ENCODE data around the gene GOLGA6L7. TPM values are rescaled to one million over a fixed set of nuclear protein-coding genes. Genes with fewer than 3 reads are reported as not detected.

The GOLGA6L7 gene
- total RNA-seq, 4 donors from 2014 or later, result not detected

DNA sequence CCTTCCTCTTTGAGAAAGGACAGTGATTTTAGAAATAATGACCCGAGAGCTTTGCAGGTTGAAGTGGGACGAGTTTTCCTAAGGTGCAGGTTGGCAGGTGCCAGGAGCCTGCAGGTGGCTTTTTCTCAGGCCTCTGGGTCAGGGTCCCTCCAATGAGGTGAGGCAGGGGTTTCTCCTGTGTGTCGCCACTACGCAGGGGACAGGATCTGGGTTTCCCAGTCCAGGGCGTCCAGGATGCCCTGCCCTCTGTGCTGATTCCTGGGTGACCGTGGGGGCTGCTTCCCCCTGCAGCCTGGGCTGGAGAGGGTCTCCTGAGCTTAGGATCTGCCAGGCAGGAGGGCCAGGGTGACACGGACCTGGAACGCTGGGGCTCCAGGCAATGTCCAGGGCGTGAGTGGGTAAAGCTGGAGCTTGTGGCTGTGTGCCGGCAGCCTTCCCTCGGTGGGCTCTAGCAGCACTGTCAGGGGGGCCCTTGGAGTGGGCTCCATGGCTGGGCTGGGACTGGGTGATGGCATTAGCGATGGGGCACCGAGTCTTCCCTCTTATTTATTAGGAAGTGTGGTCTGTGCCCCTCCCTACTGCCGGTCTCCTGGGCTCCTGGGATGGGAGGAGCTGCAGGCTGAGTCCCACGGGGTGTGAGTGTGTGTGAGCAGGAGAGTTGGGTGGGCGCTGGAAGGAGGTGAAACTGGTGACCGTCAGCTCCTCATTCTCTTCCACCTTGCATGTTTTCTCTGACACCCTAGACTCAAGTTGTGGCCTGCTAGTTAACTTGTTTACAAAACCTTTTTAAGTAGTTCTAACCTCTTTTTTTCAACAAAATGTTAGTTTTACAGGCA, 39.1 kb upstream of the GOLGA6L7 start:
- TF ChIP-seq, protein P1, sequence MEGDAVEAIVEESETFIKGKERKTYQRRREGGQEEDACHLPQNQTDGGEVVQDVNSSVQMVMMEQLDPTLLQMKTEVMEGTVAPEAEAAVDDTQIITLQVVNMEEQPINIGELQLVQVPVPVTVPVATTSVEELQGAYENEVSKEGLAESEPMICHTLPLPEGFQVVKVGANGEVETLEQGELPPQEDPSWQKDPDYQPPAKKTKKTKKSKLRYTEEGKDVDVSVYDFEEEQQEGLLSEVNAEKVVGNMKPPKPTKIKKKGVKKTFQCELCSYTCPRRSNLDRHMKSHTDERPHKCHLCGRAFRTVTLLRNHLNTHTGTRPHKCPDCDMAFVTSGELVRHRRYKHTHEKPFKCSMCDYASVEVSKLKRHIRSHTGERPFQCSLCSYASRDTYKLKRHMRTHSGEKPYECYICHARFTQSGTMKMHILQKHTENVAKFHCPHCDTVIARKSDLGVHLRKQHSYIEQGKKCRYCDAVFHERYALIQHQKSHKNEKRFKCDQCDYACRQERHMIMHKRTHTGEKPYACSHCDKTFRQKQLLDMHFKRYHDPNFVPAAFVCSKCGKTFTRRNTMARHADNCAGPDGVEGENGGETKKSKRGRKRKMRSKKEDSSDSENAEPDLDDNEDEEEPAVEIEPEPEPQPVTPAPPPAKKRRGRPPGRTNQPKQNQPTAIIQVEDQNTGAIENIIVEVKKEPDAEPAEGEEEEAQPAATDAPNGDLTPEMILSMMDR (IDR thresholded peaks at IDR 0.05; ENCODE audit: low read depth), result no peak

DNA sequence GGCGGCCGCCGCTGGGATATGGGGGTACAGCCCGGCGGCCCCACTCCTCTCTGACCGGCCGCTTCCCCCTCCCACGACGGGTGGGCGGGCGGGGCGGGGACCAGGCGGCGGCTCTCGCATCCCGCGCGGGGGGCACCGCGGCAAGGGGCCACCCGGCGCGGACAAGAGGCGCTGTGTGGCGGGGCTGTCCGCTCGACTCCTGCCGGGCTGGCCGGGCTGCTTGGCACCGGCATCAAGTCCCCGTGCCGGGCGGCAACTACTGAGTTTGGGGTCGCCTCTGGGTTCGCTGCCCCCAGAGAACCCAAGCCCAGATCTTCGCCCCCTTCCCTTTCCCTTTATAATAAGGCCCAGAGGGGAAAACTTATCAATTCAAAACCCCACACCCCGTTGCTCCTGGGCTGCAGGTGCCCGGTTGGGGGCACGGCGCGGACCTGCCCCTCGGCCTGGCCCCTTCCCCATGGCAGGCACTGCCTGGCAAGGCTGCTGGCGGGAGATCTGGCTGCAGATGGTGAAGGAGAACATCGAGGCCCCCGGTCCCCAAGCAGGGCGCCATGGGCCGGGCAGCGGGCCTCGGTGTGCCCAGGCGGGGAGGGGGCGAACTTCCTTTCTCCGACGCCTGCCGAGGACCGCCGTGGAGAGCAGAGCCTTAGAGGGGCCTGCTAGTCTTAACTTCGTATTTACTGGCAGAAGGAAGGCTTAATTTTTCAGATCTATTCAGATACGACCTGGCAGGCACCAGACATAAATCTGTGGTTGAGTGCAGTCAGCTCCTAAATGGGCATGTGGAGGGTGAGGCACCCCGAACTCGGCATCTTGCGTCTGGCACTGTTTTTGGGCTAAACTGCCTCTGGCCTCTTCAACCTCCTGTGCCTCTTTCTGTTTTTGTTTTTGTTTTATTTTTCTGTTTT, 38.2 kb upstream of the GOLGA6L7 start:
- TF ChIP-seq, protein P1 (IDR thresholded peaks at IDR 0.05; ENCODE audit: low read depth), result no peak

GRCh38 chr15:28885630-28886430, 37.4 kb upstream of the GOLGA6L7 start, which contains the start of gene APBA2:
APBA2 (plus strand) TSS chr15:28885974; CDS start chr15:29053885, 167,911 bp downstream.
- TF ChIP-seq, protein P1 (IDR thresholded peaks at IDR 0.05; ENCODE audit: low read depth), result no peak

DNA sequence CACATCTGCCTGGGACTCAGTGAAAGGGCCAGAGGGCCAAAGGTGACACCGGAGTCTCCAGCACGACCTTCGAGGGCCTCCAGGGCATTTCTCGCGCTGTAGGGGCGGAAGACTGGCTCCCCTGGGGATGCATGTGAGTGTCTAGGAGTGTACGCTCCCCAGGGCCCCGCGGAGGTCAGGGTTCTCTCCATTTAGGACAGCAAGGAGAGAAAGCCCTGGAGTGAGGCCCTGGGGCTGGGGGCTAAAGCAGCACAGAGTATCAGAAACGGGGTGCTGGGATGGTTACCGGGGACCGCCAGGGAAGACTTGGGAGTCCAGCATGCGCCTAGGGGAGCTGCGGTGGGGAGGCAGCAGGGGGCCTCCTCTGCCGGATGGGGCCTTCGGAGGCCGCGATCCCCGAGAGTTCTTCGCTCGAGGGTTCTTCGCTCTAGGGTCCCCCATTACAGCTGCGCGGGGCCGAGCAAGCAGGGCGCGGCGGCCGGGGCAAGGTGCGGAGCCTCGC, 36.7 kb upstream of the GOLGA6L7 start:
- TF ChIP-seq, protein P1 (IDR thresholded peaks at IDR 0.05; ENCODE audit: low read depth), result no peak

GRCh38 chr15:28884151-28884940, 35.9 kb upstream of the GOLGA6L7 start:
- TF ChIP-seq, protein P1 (IDR thresholded peaks at IDR 0.05; ENCODE audit: low read depth), result no peak

DNA sequence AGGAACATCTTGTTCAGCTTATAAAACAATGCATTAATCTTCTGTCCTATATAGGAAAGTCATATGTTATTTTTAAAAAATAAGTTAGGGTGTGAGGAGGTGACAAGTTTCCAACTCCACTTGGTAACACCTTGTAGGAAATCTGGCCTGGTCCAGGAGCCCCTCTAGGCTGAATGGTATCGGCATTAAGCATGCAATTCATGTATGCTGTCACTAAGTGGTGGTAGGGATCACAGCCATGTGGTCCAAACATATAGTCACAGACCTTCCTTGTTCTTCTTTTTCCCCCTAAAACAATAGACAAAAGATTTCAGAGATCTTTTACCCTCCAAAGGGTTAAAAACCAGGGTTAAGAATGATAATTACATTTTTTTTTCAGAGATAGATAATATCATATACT, 33.2 kb upstream of the GOLGA6L7 start:
- TF ChIP-seq, protein P1 (IDR thresholded peaks at IDR 0.05; ENCODE audit: low read depth), result no peak

Measured in subcutaneous adipose tissue (tissue), 4 donors.